ENCODE results near the gene VPS11. TPM values are rescaled to one million over a fixed set of nuclear protein-coding genes. Genes with fewer than 3 reads are reported as not detected.

VPS11 gene
- total RNA-seq, 1 donor from 2014 or later = 22.0 TPM

DNA sequence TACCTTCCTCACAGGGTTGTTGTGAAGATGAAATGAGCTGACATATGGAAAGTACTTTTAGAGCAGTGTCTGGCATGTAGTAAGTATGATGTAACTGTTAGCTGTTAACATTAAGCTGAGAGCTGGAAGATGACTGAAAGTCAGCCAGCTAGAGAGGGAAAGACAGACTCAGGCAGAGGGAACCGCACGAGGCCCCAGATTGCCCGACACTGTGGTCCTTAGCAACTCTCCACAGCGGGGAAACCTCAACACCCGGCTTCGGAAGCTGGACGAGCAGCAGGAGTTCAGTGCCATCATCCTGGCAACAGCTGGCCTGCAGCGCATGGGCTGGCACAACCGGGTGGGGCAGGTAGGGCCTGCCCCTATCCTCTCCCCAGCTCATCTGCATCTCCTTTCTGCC, 23.6 kb downstream of the VPS11 start:
- TF ChIP-seq, protein P1, sequence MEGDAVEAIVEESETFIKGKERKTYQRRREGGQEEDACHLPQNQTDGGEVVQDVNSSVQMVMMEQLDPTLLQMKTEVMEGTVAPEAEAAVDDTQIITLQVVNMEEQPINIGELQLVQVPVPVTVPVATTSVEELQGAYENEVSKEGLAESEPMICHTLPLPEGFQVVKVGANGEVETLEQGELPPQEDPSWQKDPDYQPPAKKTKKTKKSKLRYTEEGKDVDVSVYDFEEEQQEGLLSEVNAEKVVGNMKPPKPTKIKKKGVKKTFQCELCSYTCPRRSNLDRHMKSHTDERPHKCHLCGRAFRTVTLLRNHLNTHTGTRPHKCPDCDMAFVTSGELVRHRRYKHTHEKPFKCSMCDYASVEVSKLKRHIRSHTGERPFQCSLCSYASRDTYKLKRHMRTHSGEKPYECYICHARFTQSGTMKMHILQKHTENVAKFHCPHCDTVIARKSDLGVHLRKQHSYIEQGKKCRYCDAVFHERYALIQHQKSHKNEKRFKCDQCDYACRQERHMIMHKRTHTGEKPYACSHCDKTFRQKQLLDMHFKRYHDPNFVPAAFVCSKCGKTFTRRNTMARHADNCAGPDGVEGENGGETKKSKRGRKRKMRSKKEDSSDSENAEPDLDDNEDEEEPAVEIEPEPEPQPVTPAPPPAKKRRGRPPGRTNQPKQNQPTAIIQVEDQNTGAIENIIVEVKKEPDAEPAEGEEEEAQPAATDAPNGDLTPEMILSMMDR (IDR thresholded peaks at IDR 0.05; ENCODE audit: borderline replicate concordance) = no peak
- peaks cover 41% of the 10 kb centered on the region for H3K4me1 ChIP-seq
- H3K27ac ChIP-seq (replicated peaks) = no peak overlapping the region
- no peak overlapping the region for H3K4me3 ChIP-seq
- no peaks in the 10 kb centered on the region for H3K27me3 ChIP-seq (ENCODE audit: low read depth)
- intact Hi-C loops (cut with micrococcal nuclease) = no loop called here
- DNase-seq = no peak
- no peaks in the 10 kb centered on the region for H3K9me3 ChIP-seq (replicated peaks)
- peaks cover 22% of the 10 kb centered on the region for H3K36me3 ChIP-seq

DNA sequence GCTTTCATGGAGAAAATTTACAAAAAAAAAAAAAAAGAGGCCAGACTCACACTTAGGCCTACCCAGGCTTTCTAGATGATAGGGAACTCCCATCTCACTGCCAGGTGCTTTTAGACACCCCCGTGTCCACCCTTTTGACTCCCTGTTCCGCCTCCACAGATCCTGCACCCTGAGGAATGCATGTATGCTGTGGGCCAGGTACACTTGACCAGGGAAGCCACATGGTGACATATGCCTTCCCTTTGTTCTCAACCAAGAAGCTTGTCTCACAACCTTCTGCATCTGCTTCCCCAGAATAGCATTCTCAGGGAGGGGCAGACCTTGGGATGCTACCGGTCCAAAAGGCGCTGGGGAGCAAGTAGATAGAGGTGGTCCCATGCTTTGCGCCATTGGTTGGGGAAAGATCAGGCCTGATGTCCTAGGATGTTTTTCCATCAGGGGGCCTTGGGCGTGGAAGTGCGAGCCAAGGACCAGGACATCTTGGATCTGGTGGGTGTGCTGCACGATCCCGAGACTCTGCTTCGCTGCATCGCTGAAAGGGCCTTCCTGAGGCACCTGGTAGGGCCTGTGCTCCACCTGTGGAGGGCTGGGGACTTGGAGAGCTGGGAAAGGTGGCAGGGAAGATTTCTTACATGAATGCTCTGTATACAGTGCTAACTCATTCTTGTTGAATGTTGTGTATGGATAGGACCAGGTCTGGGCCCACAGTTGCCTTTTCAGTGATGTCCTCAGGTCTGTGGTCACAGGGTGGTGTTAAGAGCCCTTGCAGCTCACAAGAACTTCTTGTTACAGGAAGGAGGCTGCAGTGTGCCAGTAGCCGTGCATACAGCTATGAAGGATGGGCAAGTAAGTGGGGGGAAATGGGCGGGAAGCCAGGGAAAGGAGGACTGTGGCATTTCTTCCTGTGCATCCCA, 24.6 kb downstream of the VPS11 start:
- H3K27ac ChIP-seq (replicated peaks) = no peak overlapping the region
- no peak for DNase-seq
- no peaks in the 10 kb centered on the region for H3K27me3 ChIP-seq (ENCODE audit: low read depth)
- no peaks in the 10 kb centered on the region for H3K9me3 ChIP-seq (replicated peaks)
- intact Hi-C loops (cut with micrococcal nuclease) = no loop called here
- TF ChIP-seq, protein P1 (IDR thresholded peaks at IDR 0.05; ENCODE audit: borderline replicate concordance) = no peak
- peaks cover 40% of the 10 kb centered on the region for H3K4me1 ChIP-seq
- no peak overlapping the region for H3K4me3 ChIP-seq
- H3K36me3 ChIP-seq = peaks cover 29% of the 10 kb centered on the region

DNA sequence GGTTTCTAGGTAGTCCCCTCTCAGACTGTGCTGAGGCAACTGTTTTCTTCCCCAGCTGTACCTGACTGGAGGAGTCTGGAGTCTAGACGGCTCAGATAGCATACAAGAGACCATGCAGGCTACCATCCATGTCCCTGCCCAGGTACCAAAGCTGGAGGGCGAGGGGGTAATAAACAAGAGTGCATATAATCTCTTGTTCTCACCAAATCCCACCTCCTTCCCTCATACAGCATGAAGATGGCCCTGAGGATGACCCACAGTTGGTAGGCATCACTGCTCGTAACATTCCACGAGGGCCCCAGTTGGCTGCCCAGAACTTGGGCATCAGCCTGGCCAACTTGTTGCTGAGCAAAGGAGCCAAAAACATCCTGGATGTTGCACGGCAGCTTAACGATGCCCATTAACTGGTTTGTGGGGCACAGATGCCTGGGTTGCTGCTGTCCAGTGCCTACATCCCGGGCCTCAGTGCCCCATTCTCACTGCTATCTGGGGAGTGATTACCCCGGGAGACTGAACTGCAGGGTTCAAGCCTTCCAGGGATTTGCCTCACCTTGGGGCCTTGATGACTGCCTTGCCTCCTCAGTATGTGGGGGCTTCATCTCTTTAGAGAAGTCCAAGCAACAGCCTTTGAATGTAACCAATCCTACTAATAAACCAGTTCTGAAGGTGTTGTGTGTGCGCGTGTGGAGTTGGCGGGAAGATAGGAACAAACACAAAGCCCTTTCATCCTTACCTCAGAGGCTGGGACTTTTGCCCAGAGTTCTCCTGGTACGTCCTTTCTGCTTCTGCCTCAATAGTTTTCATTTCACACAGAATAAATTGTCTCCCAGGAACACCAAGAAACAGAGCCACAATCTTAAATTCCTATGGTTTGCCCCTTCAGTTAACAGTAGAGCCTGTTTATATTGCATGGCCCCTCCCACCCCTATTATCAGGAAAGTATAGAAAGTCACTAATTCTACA, 25.5 kb downstream of the VPS11 start:
- intact Hi-C loops (cut with micrococcal nuclease) = no loop called here
- no peaks in the 10 kb centered on the region for H3K27me3 ChIP-seq (ENCODE audit: low read depth)
- TF ChIP-seq, protein P1 (IDR thresholded peaks at IDR 0.05; ENCODE audit: borderline replicate concordance) = no peak
- peak overlapping the region; percentile 95 for H3K27ac ChIP-seq (replicated peaks)
- no peak for DNase-seq
- H3K9me3 ChIP-seq (replicated peaks) = no peaks in the 10 kb centered on the region
- H3K4me3 ChIP-seq = peak overlapping the region; percentile 98
- peaks cover 38% of the 10 kb centered on the region for H3K36me3 ChIP-seq
- peaks cover 36% of the 10 kb centered on the region for H3K4me1 ChIP-seq

DNA sequence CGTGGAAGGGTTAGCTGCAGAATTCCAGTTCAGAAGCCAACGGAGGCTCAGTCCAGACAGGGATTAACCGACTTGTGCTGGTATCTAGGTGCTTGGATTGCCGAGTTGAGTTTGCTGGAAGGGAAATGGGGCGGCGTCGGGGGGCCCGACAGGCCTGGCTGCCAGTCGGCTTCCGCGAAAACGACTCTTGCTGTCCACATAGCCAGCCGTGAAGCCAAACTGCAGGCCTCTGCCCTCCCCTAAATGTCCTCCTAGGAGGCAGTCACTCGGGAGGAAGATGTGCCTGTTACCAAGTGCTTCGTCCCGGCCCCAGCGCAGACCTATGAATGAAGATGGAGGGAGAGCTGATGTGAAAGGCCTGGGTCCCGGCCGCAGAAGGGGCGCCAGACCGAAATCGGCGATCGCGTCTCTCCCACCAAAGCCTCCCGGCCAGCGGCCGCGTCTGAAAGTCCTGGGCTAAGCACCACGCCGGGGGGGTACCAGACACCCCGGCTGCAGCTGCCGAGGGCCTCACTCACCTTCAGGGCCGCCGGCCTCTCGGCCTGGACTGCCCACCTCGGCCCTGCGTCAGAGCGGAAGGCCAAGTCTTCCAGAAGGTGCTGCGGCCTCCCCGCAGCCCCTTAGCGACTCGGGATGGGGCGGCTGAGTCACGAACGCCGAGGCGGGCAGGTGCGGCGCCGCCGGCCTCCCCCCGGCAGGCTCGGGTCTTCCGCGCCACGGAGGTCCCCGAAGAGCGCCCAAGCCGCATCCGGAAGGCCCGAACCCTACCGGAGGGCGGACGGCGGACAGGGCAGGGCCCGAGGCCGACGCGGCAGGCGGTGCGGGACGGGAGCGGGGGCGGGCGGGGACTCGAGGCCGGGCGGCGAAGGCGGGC, 26.6 kb downstream of the VPS11 start:
- H3K36me3 ChIP-seq = peaks cover 46% of the 10 kb centered on the region

More for the DNA sequence above, 26.6 kb downstream of the VPS11 start:
- H3K27me3 ChIP-seq (ENCODE audit: low read depth) = no peaks in the 10 kb centered on the region
- H3K9me3 ChIP-seq (replicated peaks) = no peaks in the 10 kb centered on the region
- H3K27ac ChIP-seq (replicated peaks) = peak overlapping the region; percentile 95
- TF ChIP-seq, protein P1 (IDR thresholded peaks at IDR 0.05; ENCODE audit: borderline replicate concordance) = no peak
- H3K4me1 ChIP-seq = peaks cover 36% of the 10 kb centered on the region
- intact Hi-C loops (cut with micrococcal nuclease) = no loop called here
- DNase-seq = no peak
- H3K4me3 ChIP-seq = peak overlapping the region; percentile 98
